ENCODE results near the gene TTC1. TPM values are rescaled to one million over a fixed set of nuclear protein-coding genes. Genes with fewer than 3 reads are reported as not detected.

The TTC1 gene
- total and polyA plus RNA-seq, 9 of the 15 experiments (the other 6 are each of a cell fraction or from before 2014, with no cell fraction given) = 51.9 to 173 (median 87.7) TPM

Small RNA genes lying within 50 kb of the gene (small RNA-seq; reads per million reads assigned to genes)
- not detected for gene RF00019

Other genes with a start within 250 kb of the TTC1 start
- gene ADRA1B, start 92.7 kb upstream of the TTC1 start, total RNA-seq (2014; rRNA removed) = not detected in 2 replicates
- not detected in 2 replicates for gene ADRA1B, start 92.7 kb upstream of the TTC1 start, total RNA-seq (2014; rRNA removed; fragmentation: Illumina TruSeq; extraction: Trizol)
- gene ADRA1B, start 92.7 kb upstream of the TTC1 start, total RNA-seq (2015; rRNA removed; fragmentation: Illumina TruSeq; extraction: Trizol) = not detected in 2 replicates
- gene ADRA1B, start 92.7 kb upstream of the TTC1 start, total RNA-seq (2021) = not detected in 2 replicates
- not detected in 2 replicates for gene ADRA1B, start 92.7 kb upstream of the TTC1 start, polyA plus RNA-seq (2011; rRNA removed)
- not detected in 2 replicates for gene ADRA1B, start 92.7 kb upstream of the TTC1 start, polyA plus RNA-seq (2014; fragmentation: Illumina TruSeq; extraction: Trizol)
- not detected for gene ADRA1B, start 92.7 kb upstream of the TTC1 start, polyA plus RNA-seq (2014; fragmentation: Nextera tagmentation; extraction: Ambion mirVana)
- gene ADRA1B, start 92.7 kb upstream of the TTC1 start, polyA plus RNA-seq (2014; rRNA removed) = not detected in 2 replicates
- 11.1 and 16.2 TPM in 2 replicates for gene PWWP2A, start 110.3 kb downstream of the TTC1 start, total RNA-seq (2014; rRNA removed)
- 16.7 and 17.2 TPM in 2 replicates for gene PWWP2A, start 110.3 kb downstream of the TTC1 start, total RNA-seq (2014; rRNA removed; fragmentation: Illumina TruSeq; extraction: Trizol)
- 15.4 and 16.7 TPM in 2 replicates for gene PWWP2A, start 110.3 kb downstream of the TTC1 start, total RNA-seq (2015; rRNA removed; fragmentation: Illumina TruSeq; extraction: Trizol)
- gene PWWP2A, start 110.3 kb downstream of the TTC1 start, total RNA-seq (2021) = 18.2 and 18.6 TPM in 2 replicates
- 14.6 and 15.6 TPM in 2 replicates for gene PWWP2A, start 110.3 kb downstream of the TTC1 start, polyA plus RNA-seq (2011; rRNA removed)
- 15.7 and 26.3 TPM in 2 replicates for gene PWWP2A, start 110.3 kb downstream of the TTC1 start, polyA plus RNA-seq (2014; fragmentation: Illumina TruSeq; extraction: Trizol)
- gene PWWP2A, start 110.3 kb downstream of the TTC1 start, polyA plus RNA-seq (2014; fragmentation: Nextera tagmentation; extraction: Ambion mirVana) = 1 to 10 TPM; 2.7 to 3.6 TPM
- gene PWWP2A, start 110.3 kb downstream of the TTC1 start, polyA plus RNA-seq (2014; rRNA removed) = 11.0 and 12.7 TPM in 2 replicates
- gene FABP6, start 220.4 kb downstream of the TTC1 start, total RNA-seq (2014; rRNA removed) = not detected in 2 replicates
- gene FABP6, start 220.4 kb downstream of the TTC1 start, total RNA-seq (2014; rRNA removed; fragmentation: Illumina TruSeq; extraction: Trizol) = 0.18 TPM in 1 of 2 replicates, not detected in the other
- not detected in 2 replicates for gene FABP6, start 220.4 kb downstream of the TTC1 start, total RNA-seq (2015; rRNA removed; fragmentation: Illumina TruSeq; extraction: Trizol)
- not detected in 2 replicates for gene FABP6, start 220.4 kb downstream of the TTC1 start, total RNA-seq (2021)
- gene FABP6, start 220.4 kb downstream of the TTC1 start, polyA plus RNA-seq (2011; rRNA removed) = 0.21 and 0.27 TPM in 2 replicates
- gene FABP6, start 220.4 kb downstream of the TTC1 start, polyA plus RNA-seq (2014; fragmentation: Illumina TruSeq; extraction: Trizol) = not detected in 2 replicates
- under 1 TPM; 0.11 to 0.24 TPM for gene FABP6, start 220.4 kb downstream of the TTC1 start, polyA plus RNA-seq (2014; fragmentation: Nextera tagmentation; extraction: Ambion mirVana)
- 0.33 and 0.78 TPM in 2 replicates for gene FABP6, start 220.4 kb downstream of the TTC1 start, polyA plus RNA-seq (2014; rRNA removed)

Measured in K562 (cell line).